A549 (cell line): Measurements from ENCODE around the gene CNST. TPM values are rescaled to one million over a fixed set of nuclear protein-coding genes. Genes with fewer than 3 reads are reported as not detected.
"Not testable (repeated sequence)": the region's sequence is repeated elsewhere in the genome, so short reads cannot be mapped to it uniquely, and the experiment has no call there.

ENCODE experiments used
- ATAC-seq, 2 experiments: fragments of 200-7000 bp in 1 of 2; fragments of >200 bp in 1 of 2; cut with Nextera tagmentation in 1 of 2; cut with Tn5 transposase in 1 of 2; 3 replicates each; pipeline versions ENCODE4 v1.8.0 to v1.9.1; 2018 to 2020; ENCODE audit warnings: mild to moderate bottlenecking in 1 of 2, moderate library complexity in 1 of 2
- CTCF ChIA-PET: fragments of 300-600 bp; sonication (Branson Sonifier 250); formaldehyde crosslinking; extraction: SDS; loops from one replicate; lab custom pipeline; 2021; ENCODE audit warnings: antibody characterized with exemption, inconsistent platforms; lab: Yijun Ruan, JAX
- POLR2A ChIA-PET: fragments of 350-600 bp; formaldehyde crosslinking; extraction: SDS; loops from one replicate; lab custom pipeline; 2021; ENCODE audit warnings: antibody characterized with exemption, inconsistent platforms; lab: Yijun Ruan, JAX
- DNase-seq, 2 experiments: peaks; one replicate each; pipeline versions ENCODE4 v3.0.0 to v3.0.0-alpha.2; 2011 to 2016; ENCODE audit warnings: low read depth in 1 of 2, low spot score in 1 of 2
- FAIRE-seq: peaks from 2 replicates; lab custom pipeline; 2011; peaks lifted over from hg19 to GRCh38; lab: Jason Lieb, UNC
- H3K27ac ChIP-seq, 2 experiments: fragments of >200 bp; sonication (Bioruptor Twin); formaldehyde crosslinking; 3 replicates each; pipeline ENCODE4 v1.5.1; 2016 to 2017
- H3K4me1 ChIP-seq: fragments of >200 bp; sonication (Bioruptor Twin); formaldehyde crosslinking; 3 replicates; pipeline ENCODE4 v1.6.1; 2016
- H3K4me2 ChIP-seq: fragments of >200 bp; sonication (Bioruptor Twin); formaldehyde crosslinking; 3 replicates; pipeline ENCODE4 v1.6.1; 2016
- H3K4me3 ChIP-seq: fragments of >200 bp; sonication (Bioruptor Twin); formaldehyde crosslinking; 3 replicates; pipeline ENCODE4 v1.5.1; 2016
- H3K9me3 ChIP-seq: fragments of >200 bp; sonication (Bioruptor Twin); formaldehyde crosslinking; 3 replicates; pipeline ENCODE4 v1.6.1; 2016
- CBX2 ChIP-seq: fragments of 200-600 bp; sonication (generic); IDR thresholded peaks from 2 replicates; pipeline ENCODE4 v1.6.1; 2016; ENCODE audit warnings: low read depth, mild to moderate bottlenecking, borderline replicate concordance
- CBX8 ChIP-seq: fragments of 200-600 bp; sonication (generic); IDR thresholded peaks from 2 replicates; pipeline ENCODE4 v1.6.1; 2016
- CHD2 ChIP-seq: fragments of 150-350 bp; IDR thresholded peaks from 2 replicates; pipeline ENCODE4 v1.6.1; 2014; ENCODE audit warnings: low read length; ENCODE audit not compliant: partially characterized antibody
- EP300 ChIP-seq, 2 experiments: fragments of >200 bp; sonication (Bioruptor Twin); formaldehyde crosslinking; IDR thresholded peaks; 2 replicates in 1 of 2; 3 replicates in 1 of 2; pipeline ENCODE4 v1.6.1; 2016 to 2017
- ESRRA ChIP-seq: fragments of 150-350 bp; IDR thresholded peaks from 2 replicates; pipeline ENCODE4 v1.6.1; 2014; ENCODE audit warnings: mild to moderate bottlenecking, low read length, borderline replicate concordance
- FOSL2 ChIP-seq, 2 experiments: fragments of 450-650 bp in 1 of 2; fragments of >200 bp in 1 of 2; sonication (Bioruptor Twin) in 1 of 2; formaldehyde crosslinking; IDR thresholded peaks; 2 replicates each; pipeline versions ENCODE4 v1.5.0 to v1.6.1; 2016 to 2020; ENCODE audit warnings: mild to moderate bottlenecking in 1 of 2, moderate library complexity in 1 of 2
- FOXS1 ChIP-seq: fragments of 250-450 bp; sonication (Bioruptor Pico); IDR thresholded peaks from 2 replicates; pipeline ENCODE4 v1.5.0; 2020; ENCODE audit warnings: mild to moderate bottlenecking, moderate library complexity
- HOXB13 ChIP-seq: fragments of 250-450 bp; sonication (Bioruptor Pico); IDR thresholded peaks from 2 replicates; pipeline ENCODE4 v1.5.0; 2020; ENCODE audit warnings: low read depth, mild to moderate bottlenecking, moderate library complexity
- HOXB5 ChIP-seq: fragments of 250-450 bp; sonication (Bioruptor Pico); IDR thresholded peaks from 2 replicates; pipeline ENCODE4 v1.5.0; 2020; ENCODE audit warnings: mild to moderate bottlenecking, moderate library complexity
- JUNB ChIP-seq: fragments of >200 bp; sonication (Bioruptor Twin); formaldehyde crosslinking; IDR thresholded peaks from 2 replicates; pipeline ENCODE4 v1.6.1; 2016
- KDM5A ChIP-seq: fragments of 200-600 bp; sonication (generic); IDR thresholded peaks from 2 replicates; pipeline ENCODE4 v1.6.1; 2016; ENCODE audit warnings: antibody characterized with exemption, mild to moderate bottlenecking
- MAFK ChIP-seq: fragments of 450-650 bp; IDR thresholded peaks from 2 replicates; pipeline ENCODE4 v1.6.1; 2014; ENCODE audit not compliant: partially characterized antibody
- MAZ ChIP-seq: fragments of 150-350 bp; IDR thresholded peaks from 2 replicates; pipeline ENCODE4 v1.6.1; 2014; ENCODE audit warnings: antibody characterized with exemption, low read depth, low read length, borderline replicate concordance
- NPAS2 ChIP-seq: fragments of 250-450 bp; sonication (Bioruptor Pico); IDR thresholded peaks from 2 replicates; pipeline ENCODE4 v1.8.0; 2022; ENCODE audit warnings: mild to moderate bottlenecking, moderate library complexity, borderline replicate concordance
- NR3C1 ChIP-seq: fragments of >200 bp; sonication (Bioruptor Twin); formaldehyde crosslinking; IDR thresholded peaks from 3 replicates; pipeline ENCODE4 v1.6.1; 2017
- PHF8 ChIP-seq: fragments of 200-600 bp; sonication (generic); IDR thresholded peaks from 2 replicates; pipeline ENCODE4 v1.6.1; 2016; ENCODE audit warnings: low read depth, mild to moderate bottlenecking, antibody characterized with exemption, moderate library complexity, borderline replicate concordance
- POLR2A ChIP-seq: IDR thresholded peaks from 2 replicates; pipeline ENCODE4 v1.6.1; 2012; ENCODE audit warnings: mild to moderate bottlenecking, low read length
- POLR2AphosphoS2 ChIP-seq: conservative IDR thresholded peaks from 2 replicates; pipeline ENCODE4 v1.6.1; 2012; ENCODE audit warnings: low read length, improper control_type of control experiment, inconsistent platforms
- RFX5 ChIP-seq: fragments of 450-650 bp; IDR thresholded peaks from 2 replicates; pipeline ENCODE4 v1.7.1; 2014; ENCODE audit warnings: antibody characterized with exemption, mild to moderate bottlenecking, moderate library complexity
- RNF2 ChIP-seq: fragments of 200-600 bp; sonication (generic); IDR thresholded peaks from 2 replicates; pipeline ENCODE4 v1.6.1; 2016; ENCODE audit warnings: low read depth, mild to moderate bottlenecking, antibody characterized with exemption, moderate library complexity, borderline replicate concordance
- TFCP2L1 ChIP-seq: fragments of 250-450 bp; sonication (Bioruptor Pico); IDR thresholded peaks from 2 replicates; pipeline ENCODE4 v1.5.0; 2021; ENCODE audit warnings: mild to moderate bottlenecking
- TP53 ChIP-seq: fragments of 250-450 bp; sonication (Bioruptor Pico); IDR thresholded peaks from 2 replicates; pipeline ENCODE4 v1.5.0; 2021; ENCODE audit warnings: mild to moderate bottlenecking, moderate library complexity
- ZFP36 ChIP-seq: fragments of 450-650 bp; IDR thresholded peaks from 2 replicates; pipeline ENCODE4 v1.6.1; 2014; ENCODE audit warnings: borderline replicate concordance; ENCODE audit not compliant: partially characterized antibody
- WGBS: methylation state at CpG from one replicate; pipeline ENCODE4 v1.1.6; 2017; ENCODE audit errors: missing lambda C conversion rate; 5-methylcytosine and 5-hydroxymethylcytosine counted together
- polyA plus RNA-seq, 4 experiments: library from polyadenylated mRNA; depleted of rRNA in 3 of 4; stranded (reverse); fragments of >200 nt; fragmentation: RNase III in 1 of 4; extraction: RNeasy Plus Mini Kit Qiagen cat#74134 plus additional on column Dnase treatment in 1 of 4; gene quantifications; 2 replicates in 3 of 4; 3 replicates in 1 of 4; pipeline ENCODE4 v1.2.3, GENCODE V29; 2011 to 2017
- TF ChIP-seq, protein P1 (sequence below): fragments of >200 bp; sonication (Bioruptor Twin); formaldehyde crosslinking; IDR thresholded peaks from 2 replicates; pipeline ENCODE4 v1.6.1; 2016
- TF ChIP-seq, protein P2 (sequence below): fragments of 250-450 bp; sonication (Bioruptor Pico); IDR thresholded peaks from 2 replicates; pipeline ENCODE4 v1.5.0; 2020; ENCODE audit warnings: low read depth, mild to moderate bottlenecking, moderate library complexity
- TF ChIP-seq, protein P3 (sequence below): IDR thresholded peaks from 2 replicates; pipeline ENCODE4 v1.6.1; 2012; ENCODE audit warnings: low read depth, borderline replicate concordance
- TF ChIP-seq, protein P4 (sequence below): fragments of 450-650 bp; IDR thresholded peaks from 2 replicates; pipeline ENCODE4 v1.6.1; 2014; ENCODE audit warnings: antibody characterized with exemption

CNST gene
- polyA plus RNA-seq, 2 of the 4 experiments (the other 2 are of a cell fraction): 7.9 to 23.0 TPM

DNA sequence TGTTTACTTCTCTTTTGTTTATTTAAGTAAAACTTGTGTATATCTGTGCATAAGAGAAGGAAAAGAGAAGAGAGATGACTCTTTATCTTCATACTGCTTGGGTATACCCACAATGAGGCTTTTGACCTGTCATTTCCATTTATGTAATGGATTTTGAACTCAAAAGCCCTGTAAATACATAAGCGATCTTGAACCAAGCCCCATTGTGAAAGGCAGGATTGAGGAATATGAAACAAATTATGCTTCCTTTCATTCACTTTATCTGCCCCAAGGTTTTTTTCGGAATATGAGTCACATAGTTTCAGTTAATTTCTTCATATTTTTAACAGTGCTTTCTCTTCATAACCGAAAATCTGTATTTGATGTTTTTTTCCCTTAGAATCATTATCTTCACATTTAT lies 21.4 kb downstream of the CNST start:
- ChIA-PET POLR2A (no interaction called here), CTCF (no interaction called here)
- no peak overlapping the region for H3K27ac ChIP-seq
- no peak for TF ChIP-seq HOXB13 (CRISPR knock-in tag)
- TF ChIP-seq TFCP2L1: no peak
- TF ChIP-seq, protein P1, sequence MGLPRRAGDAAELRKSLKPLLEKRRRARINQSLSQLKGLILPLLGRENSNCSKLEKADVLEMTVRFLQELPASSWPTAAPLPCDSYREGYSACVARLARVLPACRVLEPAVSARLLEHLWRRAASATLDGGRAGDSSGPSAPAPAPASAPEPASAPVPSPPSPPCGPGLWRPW: no peak
- no peak for TF ChIP-seq TP53 (CRISPR knock-in tag)
- TF ChIP-seq EP300 (IDR thresholded peaks at IDR 0.05): no peak
- no peak for TF ChIP-seq NPAS2 (CRISPR knock-in tag)
- no peak for TF ChIP-seq NR3C1
- TF ChIP-seq, protein P2, sequence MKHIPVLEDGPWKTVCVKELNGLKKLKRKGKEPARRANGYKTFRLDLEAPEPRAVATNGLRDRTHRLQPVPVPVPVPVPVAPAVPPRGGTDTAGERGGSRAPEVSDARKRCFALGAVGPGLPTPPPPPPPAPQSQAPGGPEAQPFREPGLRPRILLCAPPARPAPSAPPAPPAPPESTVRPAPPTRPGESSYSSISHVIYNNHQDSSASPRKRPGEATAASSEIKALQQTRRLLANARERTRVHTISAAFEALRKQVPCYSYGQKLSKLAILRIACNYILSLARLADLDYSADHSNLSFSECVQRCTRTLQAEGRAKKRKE (CRISPR knock-in tag): no peak
- TF ChIP-seq RNF2: no peak
- no peak for TF ChIP-seq JUNB
- TF ChIP-seq KDM5A: no peak
- TF ChIP-seq CBX8: no peak
- no peak for TF ChIP-seq FOSL2 (IDR thresholded peaks at IDR 0.05)
- no peak for TF ChIP-seq FOSL2 (CRISPR knock-in tag; IDR thresholded peaks at IDR 0.05)
- TF ChIP-seq CBX2: no peak
- no peak for TF ChIP-seq ZFP36
- no peak for TF ChIP-seq POLR2AphosphoS2
- no peak for DNase-seq
- no peaks in the 10 kb centered on the region for H3K9me3 ChIP-seq
- no peak overlapping the region for H3K4me3 ChIP-seq
- peaks cover 20% of the 10 kb centered on the region for H3K4me1 ChIP-seq
- H3K4me2 ChIP-seq: no peak overlapping the region
- no peak for ATAC-seq
- no peak for FAIRE-seq
- WGBS: 84% methylated on average over 3 of the region's 3 CpGs

DNA sequence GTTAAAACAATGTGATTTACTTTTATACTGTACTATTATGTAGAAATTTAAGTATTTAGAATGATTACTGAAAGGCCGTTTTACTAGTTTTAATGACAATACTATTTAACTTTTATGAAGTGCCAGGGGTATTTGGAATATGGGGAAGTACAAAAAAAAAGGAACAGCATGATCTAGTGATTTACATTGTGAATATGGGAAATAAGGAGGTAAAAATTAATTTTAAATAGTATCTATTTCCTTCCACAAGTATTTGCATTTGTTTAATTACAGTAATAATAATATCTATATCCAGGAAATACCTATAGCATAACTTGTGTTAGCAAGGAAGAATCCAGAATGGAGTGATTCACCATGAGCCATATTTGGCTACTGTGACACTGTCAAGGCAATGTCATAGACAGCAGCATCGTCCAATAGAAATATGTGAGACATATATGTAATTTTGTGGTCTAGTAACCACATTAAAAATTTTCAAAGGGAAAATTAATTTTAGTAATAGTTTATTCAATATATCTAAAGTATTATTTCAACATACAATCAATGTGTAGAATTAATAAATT lies 22.0 kb downstream of the CNST start:
- ChIA-PET CTCF (no interaction called here), POLR2A (no interaction called here)
- Histone ChIP-seq H3K4me1 (peaks cover 14% of the 10 kb centered on the region), H3K9me3 (no peaks in the 10 kb centered on the region), H3K4me2 (no peak overlapping the region), H3K27ac (no peak overlapping the region), H3K4me3 (no peak overlapping the region)
- ATAC-seq (no peak), FAIRE-seq (no peak), DNase-seq (no peak)
- TF ChIP-seq, protein P3, sequence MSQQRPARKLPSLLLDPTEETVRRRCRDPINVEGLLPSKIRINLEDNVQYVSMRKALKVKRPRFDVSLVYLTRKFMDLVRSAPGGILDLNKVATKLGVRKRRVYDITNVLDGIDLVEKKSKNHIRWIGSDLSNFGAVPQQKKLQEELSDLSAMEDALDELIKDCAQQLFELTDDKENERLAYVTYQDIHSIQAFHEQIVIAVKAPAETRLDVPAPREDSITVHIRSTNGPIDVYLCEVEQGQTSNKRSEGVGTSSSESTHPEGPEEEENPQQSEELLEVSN: no peak
- TF ChIP-seq POLR2AphosphoS2: no peak
- TF ChIP-seq FOXS1 (CRISPR knock-in tag): no peak
- TF ChIP-seq FOSL2 (IDR thresholded peaks at IDR 0.05): no peak
- TF ChIP-seq FOSL2 (CRISPR knock-in tag; IDR thresholded peaks at IDR 0.05): no peak
- no peak for TF ChIP-seq POLR2A
- TF ChIP-seq, protein P4, sequence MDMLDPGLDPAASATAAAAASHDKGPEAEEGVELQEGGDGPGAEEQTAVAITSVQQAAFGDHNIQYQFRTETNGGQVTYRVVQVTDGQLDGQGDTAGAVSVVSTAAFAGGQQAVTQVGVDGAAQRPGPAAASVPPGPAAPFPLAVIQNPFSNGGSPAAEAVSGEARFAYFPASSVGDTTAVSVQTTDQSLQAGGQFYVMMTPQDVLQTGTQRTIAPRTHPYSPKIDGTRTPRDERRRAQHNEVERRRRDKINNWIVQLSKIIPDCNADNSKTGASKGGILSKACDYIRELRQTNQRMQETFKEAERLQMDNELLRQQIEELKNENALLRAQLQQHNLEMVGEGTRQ: no peak
- TF ChIP-seq HOXB5: no peak
- TF ChIP-seq CHD2: no peak
- TF ChIP-seq HOXB13 (CRISPR knock-in tag): no peak
- TF ChIP-seq MAFK: no peak
- TF ChIP-seq PHF8: no peak
- no peak for TF ChIP-seq KDM5A
- TF ChIP-seq ESRRA: no peak
- TF ChIP-seq EP300 (IDR thresholded peaks at IDR 0.05): no peak
- TF ChIP-seq RFX5: no peak
- TF ChIP-seq MAZ: no peak
- WGBS: 83% methylated on average over 2 of the region's 2 CpGs

DNA sequence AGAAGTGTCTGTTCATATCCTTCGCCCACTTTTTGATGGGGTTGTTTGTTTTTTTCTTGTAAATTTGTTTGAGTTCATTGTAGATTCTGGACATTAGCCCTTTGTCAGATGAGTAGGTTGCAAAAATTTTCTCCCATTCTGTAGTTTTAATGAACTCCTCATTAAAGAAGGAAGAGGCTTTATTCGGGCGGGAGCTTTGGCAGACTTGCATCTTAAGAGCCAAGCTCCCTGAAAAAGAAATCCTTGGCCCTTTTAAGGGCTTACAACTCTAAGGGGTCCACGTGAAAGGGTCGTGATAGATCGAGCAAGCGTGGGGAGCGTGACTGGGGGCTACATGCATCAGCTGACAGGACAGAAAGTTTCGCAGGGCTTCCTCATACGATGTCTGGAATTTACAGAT lies 23.7 kb downstream of the CNST start:
- ATAC-seq, FAIRE-seq, H3K4me2 ChIP-seq, H3K9me3 ChIP-seq, CTCF ChIA-PET, H3K27ac ChIP-seq, POLR2A ChIA-PET, DNase-seq, H3K4me3 ChIP-seq, H3K4me1 ChIP-seq: not testable (repeated sequence)
- WGBS: 92% methylated on average over 10 of the region's 10 CpGs
